ENCODE data around the gene TPK1.

Gene TPK1

GRCh38 chr7:144723301-144723700, 112.6 kb downstream of the TPK1 start:
- no peak for DNase-seq (ENCODE audit: low spot score)

GRCh38 chr7:144720710-144721109, 115.1 kb downstream of the TPK1 start:
- no peak for DNase-seq (ENCODE audit: low spot score)

GRCh38 chr7:144720149-144720548, 115.7 kb downstream of the TPK1 start:
- DNase-seq (ENCODE audit: low spot score): no peak

GRCh38 chr7:144717720-144718119, 118.1 kb downstream of the TPK1 start:
- DNase-seq (ENCODE audit: low spot score): no peak

- DNase-seq (ENCODE audit: low spot score): no peak
These were observed 122.0 kb downstream of the TPK1 start for GRCh38 chr7:144713850-144714249.

- no peak for DNase-seq (ENCODE audit: low spot score)
These were observed 125.1 kb downstream of the TPK1 start for GRCh38 chr7:144710791-144711190.

- DNase-seq (ENCODE audit: low spot score): no peak
These were observed 126.8 kb downstream of the TPK1 start for GRCh38 chr7:144709066-144709465.

- DNase-seq (ENCODE audit: low spot score): no peak
These were observed 144.6 kb downstream of the TPK1 start for GRCh38 chr7:144691240-144691639.

GRCh38 chr7:144682581-144683280, 153.1 kb downstream of the TPK1 start:
- DNase-seq (ENCODE audit: low spot score): no peak

- DNase-seq (ENCODE audit: low spot score): no peak
These were observed 159.4 kb downstream of the TPK1 start for GRCh38 chr7:144676492-144676891.

- DNase-seq (ENCODE audit: low spot score): no peak
These were observed 161.3 kb downstream of the TPK1 start for GRCh38 chr7:144674550-144674949.

GRCh38 chr7:144672869-144673268, 163.0 kb downstream of the TPK1 start:
- no peak for DNase-seq (ENCODE audit: low spot score)

GRCh38 chr7:144671429-144671828, 164.4 kb downstream of the TPK1 start:
- DNase-seq (ENCODE audit: low spot score): no peak

- no peak for DNase-seq (ENCODE audit: low spot score)
These were observed 165.6 kb downstream of the TPK1 start for GRCh38 chr7:144670218-144670617.

GRCh38 chr7:144668503-144668902, 167.3 kb downstream of the TPK1 start:
- no peak for DNase-seq (ENCODE audit: low spot score)

GRCh38 chr7:144665689-144666381, 170.0 kb downstream of the TPK1 start:
- DNase-seq (ENCODE audit: low spot score): no peak

- no peak for DNase-seq (ENCODE audit: low spot score)
These were observed 176.6 kb downstream of the TPK1 start for GRCh38 chr7:144659211-144659610.

- no peak for DNase-seq (ENCODE audit: low spot score)
These were observed 178.8 kb downstream of the TPK1 start for GRCh38 chr7:144656965-144657517.

GRCh38 chr7:144653449-144653848, 182.4 kb downstream of the TPK1 start:
- DNase-seq (ENCODE audit: low spot score): no peak

GRCh38 chr7:144650439-144650838, 185.4 kb downstream of the TPK1 start:
- no peak for DNase-seq (ENCODE audit: low spot score)

GRCh38 chr7:144649120-144649519, 186.7 kb downstream of the TPK1 start:
- DNase-seq (ENCODE audit: low spot score): no peak

GRCh38 chr7:144641389-144642044, 194.3 kb downstream of the TPK1 start:
- no peak for DNase-seq (ENCODE audit: low spot score)

- no peak for DNase-seq (ENCODE audit: low spot score)
These were observed 203.1 kb downstream of the TPK1 start for GRCh38 chr7:144632724-144633123.
